ENCODE measurements around the gene UNC5C. TPM values are rescaled to one million over a fixed set of nuclear protein-coding genes. Genes with fewer than 3 reads are reported as not detected.
"Not testable (repeated sequence)": the region's sequence is repeated elsewhere in the genome, so short reads cannot be mapped to it uniquely, and the experiment has no call there.

UNC5C gene
- total and polyA plus RNA-seq, 2 experiments from 2014 or later, result 3.5 to 16.0 TPM

- WGBS (ENCODE audit: low lambda C conversion rate, missing lambda C conversion rate), result 75% methylated on average over 4 of the region's 4 CpGs
- no peak overlapping the region for H3K27ac ChIP-seq
- no peaks in the 10 kb centered on the region for H3K27me3 ChIP-seq
- TF ChIP-seq CTCF (IDR thresholded peaks at IDR 0.05; ENCODE audit: poor library complexity), result no peak
- no peak for TF ChIP-seq EZH2 (IDR thresholded peaks at IDR 0.05; ENCODE audit: borderline replicate concordance)
- TF ChIP-seq EZH2phosphoT487 (IDR thresholded peaks at IDR 0.05; ENCODE audit: low read depth, severe bottlenecking, unreplicated experiment), result no peak
- H2AFZ ChIP-seq, result no peak overlapping the region
- DNase-seq (ENCODE audit: low spot score), result no peak
- no peaks in the 10 kb centered on the region for H3K79me2 ChIP-seq
- H3K4me2 ChIP-seq, result no peak overlapping the region
- H3K9me2 ChIP-seq (replicated peaks; ENCODE audit: insufficient read depth), result no peaks in the 10 kb centered on the region
- no peak overlapping the region for H3K4me3 ChIP-seq
- no peaks in the 10 kb centered on the region for H3K4me1 ChIP-seq (ENCODE audit: insufficient read depth)
- no peaks in the 10 kb centered on the region for H3K9me3 ChIP-seq (ENCODE audit: low read depth)
- H3K36me3 ChIP-seq (replicated peaks; ENCODE audit: insufficient read depth, low read depth), result no peaks in the 10 kb centered on the region
- H4K20me1 ChIP-seq (ENCODE audit: insufficient read depth, poor library complexity, severe bottlenecking), result no peaks in the 10 kb centered on the region
These were observed 405.8 kb downstream of the UNC5C start for GRCh38 chr4:95142932-95143331.

GRCh38 chr4:95141361-95141760, 407.4 kb downstream of the UNC5C start:
- H3K4me3 ChIP-seq, result no peak overlapping the region
- H4K20me1 ChIP-seq (ENCODE audit: insufficient read depth, poor library complexity, severe bottlenecking), result no peaks in the 10 kb centered on the region
- no peak overlapping the region for H3K4me2 ChIP-seq
- H3K27ac ChIP-seq, result no peak overlapping the region
- 75% methylated on average over 5 of the region's 5 CpGs for WGBS (ENCODE audit: low lambda C conversion rate, missing lambda C conversion rate)
- no peak for DNase-seq (ENCODE audit: low spot score)
- H2AFZ ChIP-seq, result no peak overlapping the region
- no peaks in the 10 kb centered on the region for H3K4me1 ChIP-seq (ENCODE audit: insufficient read depth)
- no peaks in the 10 kb centered on the region for H3K9me2 ChIP-seq (replicated peaks; ENCODE audit: insufficient read depth)
- no peaks in the 10 kb centered on the region for H3K36me3 ChIP-seq (replicated peaks; ENCODE audit: insufficient read depth, low read depth)
- no peaks in the 10 kb centered on the region for H3K27me3 ChIP-seq
- H3K79me2 ChIP-seq, result no peaks in the 10 kb centered on the region
- TF ChIP-seq EZH2phosphoT487 (IDR thresholded peaks at IDR 0.05; ENCODE audit: low read depth, severe bottlenecking, unreplicated experiment) (no peak), CTCF (IDR thresholded peaks at IDR 0.05; ENCODE audit: poor library complexity) (no peak), EZH2 (IDR thresholded peaks at IDR 0.05; ENCODE audit: borderline replicate concordance) (no peak)
- H3K9me3 ChIP-seq (ENCODE audit: low read depth), result no peaks in the 10 kb centered on the region

- not testable (repeated sequence) for H3K79me2 ChIP-seq; H3K4me3 ChIP-seq; H3K4me1 ChIP-seq (ENCODE audit: insufficient read depth); H3K4me2 ChIP-seq; H3K9me2 ChIP-seq (replicated peaks; ENCODE audit: insufficient read depth); H2AFZ ChIP-seq; DNase-seq (ENCODE audit: low spot score); H3K27ac ChIP-seq; H3K9me3 ChIP-seq (ENCODE audit: low read depth); H4K20me1 ChIP-seq (ENCODE audit: insufficient read depth, poor library complexity, severe bottlenecking); H3K27me3 ChIP-seq; H3K36me3 ChIP-seq (replicated peaks; ENCODE audit: insufficient read depth, low read depth)
- WGBS (ENCODE audit: low lambda C conversion rate, missing lambda C conversion rate), result 88% methylated on average over 12 of the region's 14 CpGs
These were observed 409.3 kb downstream of the UNC5C start for GRCh38 chr4:95139424-95139823.

- not testable (repeated sequence) for DNase-seq (ENCODE audit: low spot score); H3K27ac ChIP-seq; H3K9me2 ChIP-seq (replicated peaks; ENCODE audit: insufficient read depth); H3K4me3 ChIP-seq; H3K9me3 ChIP-seq (ENCODE audit: low read depth); H4K20me1 ChIP-seq (ENCODE audit: insufficient read depth, poor library complexity, severe bottlenecking); H3K4me1 ChIP-seq (ENCODE audit: insufficient read depth); H2AFZ ChIP-seq; H3K36me3 ChIP-seq (replicated peaks; ENCODE audit: insufficient read depth, low read depth); H3K79me2 ChIP-seq; H3K27me3 ChIP-seq; H3K4me2 ChIP-seq
- WGBS (ENCODE audit: low lambda C conversion rate, missing lambda C conversion rate), result 92% methylated on average over 4 of the region's 4 CpGs
These were observed 414.8 kb downstream of the UNC5C start for GRCh38 chr4:95134016-95134415.

Measured in hepatocyte (in vitro differentiated cells).